Testis (tissue), 3 donors: Measurements from ENCODE around the gene CCDC9B. TPM values are rescaled to one million over a fixed set of nuclear protein-coding genes. Genes with fewer than 3 reads are reported as not detected.
A peak's percentile ranks its signal among the peaks of the same experiment; 100 is the strongest.

Experiments
- DNase-seq: peaks from one replicate; pipeline ENCODE4 v3.0.0-alpha.2; 2019
- H3K27ac ChIP-seq, 2 donors: fragments of 200-600 bp; sonication (generic); one replicate each; pipeline ENCODE4 v1.5.1; 2019
- H3K27me3 ChIP-seq: fragments of 200-600 bp; sonication (generic); one replicate; pipeline ENCODE4 v1.5.1; 2019
- H3K36me3 ChIP-seq: fragments of 200-600 bp; sonication (generic); one replicate; pipeline ENCODE4 v1.5.1; 2017; ENCODE audit warnings: low read depth; ENCODE audit errors: missing control alignments
- H3K4me1 ChIP-seq: fragments of 200-600 bp; sonication (generic); one replicate; pipeline ENCODE4 v1.5.1; 2019
- H3K4me3 ChIP-seq, 2 donors: fragments of 200-600 bp; sonication (generic); one replicate each; pipeline ENCODE4 v1.5.1; 2017 to 2019
- H3K9me3 ChIP-seq: fragments of 200-600 bp; sonication (generic); one replicate; pipeline ENCODE4 v1.5.1; 2017
- POLR2A ChIP-seq: fragments of 450-650 bp; IDR thresholded peaks from one replicate; pipeline ENCODE4 v1.6.1; 2017; ENCODE audit warnings: antibody characterized with exemption, mild to moderate bottlenecking, moderate library complexity
- WGBS, 2 donors: methylation state at CpG; one replicate each; pipeline ENCODE4 v1.1.5; 2018; 5-methylcytosine and 5-hydroxymethylcytosine counted together
- intact Hi-C: fragments of 100-400 bp; cut with DNase I; formaldehyde crosslinking; loops from one replicate; pipeline ENCODE4 v1.15.1; 2023; ENCODE audit warnings: low total_unique reads
- polyA plus RNA-seq: library from polyadenylated mRNA; stranded (reverse); fragments of 350-450 nt; fragmentation: Illumina TruSeq; extraction: RNeasy Lipid Tissue Mini Kit (QIAGEN cat#74804); gene quantifications from one replicate; pipeline ENCODE4 v1.2.3, GENCODE V29; 2014; ENCODE audit warnings: low read depth, low replicate concordance; ENCODE audit not compliant: insufficient read depth
- total RNA-seq, 2 donors: library from RNA; depleted of rRNA; stranded (reverse); fragments of >200 nt; gene quantifications; one replicate each; pipeline ENCODE4 v1.2.3, GENCODE V29; 2016
- TF ChIP-seq, protein P1 (sequence below), 3 experiments: fragments of 450-650 bp in 2 of 3; fragments of 200-600 bp in 1 of 3; sonication (generic) in 1 of 3; IDR thresholded peaks; one replicate each; pipeline ENCODE4 v1.5.1; 2016 to 2019; ENCODE audit warnings: antibody characterized with exemption in 3 of 3, mild to moderate bottlenecking in 2 of 3, moderate library complexity in 1 of 3

CCDC9B gene
- total and polyA plus RNA-seq, 3 donors from 2014 or later = 20.4 to 38.9 (median 36.8) TPM

DNA sequence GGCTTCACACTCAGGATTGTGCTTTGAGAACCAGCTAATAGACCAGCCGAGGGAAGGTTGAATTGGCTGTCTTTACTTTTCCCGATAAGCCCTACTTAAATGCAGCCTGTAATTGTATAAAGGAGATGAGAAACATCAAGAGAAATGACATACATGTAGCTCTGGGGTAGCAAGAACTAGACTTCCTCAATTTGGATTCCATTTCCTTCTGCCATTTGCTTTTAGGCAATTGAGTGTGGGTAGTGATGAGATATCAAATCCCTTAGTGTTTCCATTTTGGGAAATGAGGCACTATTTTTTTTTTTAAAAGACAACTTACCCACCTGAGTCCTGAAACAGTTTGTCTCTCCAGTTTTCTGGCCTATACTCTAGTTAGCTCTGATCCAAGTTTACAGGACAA, 15.0 kb downstream of the CCDC9B start:
- H3K4me1 ChIP-seq = peaks cover 16% of the 10 kb centered on the region
- no peaks in the 10 kb centered on the region for H3K36me3 ChIP-seq
- H3K27ac ChIP-seq = no peak overlapping the region
- intact Hi-C loops = no loop called here
- no peaks in the 10 kb centered on the region for H3K9me3 ChIP-seq
- 74 to 82% methylated on average over 2 of the region's 2 CpGs for WGBS, 2 donors
- TF ChIP-seq, protein P1, sequence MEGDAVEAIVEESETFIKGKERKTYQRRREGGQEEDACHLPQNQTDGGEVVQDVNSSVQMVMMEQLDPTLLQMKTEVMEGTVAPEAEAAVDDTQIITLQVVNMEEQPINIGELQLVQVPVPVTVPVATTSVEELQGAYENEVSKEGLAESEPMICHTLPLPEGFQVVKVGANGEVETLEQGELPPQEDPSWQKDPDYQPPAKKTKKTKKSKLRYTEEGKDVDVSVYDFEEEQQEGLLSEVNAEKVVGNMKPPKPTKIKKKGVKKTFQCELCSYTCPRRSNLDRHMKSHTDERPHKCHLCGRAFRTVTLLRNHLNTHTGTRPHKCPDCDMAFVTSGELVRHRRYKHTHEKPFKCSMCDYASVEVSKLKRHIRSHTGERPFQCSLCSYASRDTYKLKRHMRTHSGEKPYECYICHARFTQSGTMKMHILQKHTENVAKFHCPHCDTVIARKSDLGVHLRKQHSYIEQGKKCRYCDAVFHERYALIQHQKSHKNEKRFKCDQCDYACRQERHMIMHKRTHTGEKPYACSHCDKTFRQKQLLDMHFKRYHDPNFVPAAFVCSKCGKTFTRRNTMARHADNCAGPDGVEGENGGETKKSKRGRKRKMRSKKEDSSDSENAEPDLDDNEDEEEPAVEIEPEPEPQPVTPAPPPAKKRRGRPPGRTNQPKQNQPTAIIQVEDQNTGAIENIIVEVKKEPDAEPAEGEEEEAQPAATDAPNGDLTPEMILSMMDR (IDR thresholded peaks at IDR 0.05) = no peak
- TF ChIP-seq POLR2A = no peak
- no peak for DNase-seq
- H3K27me3 ChIP-seq = no peaks in the 10 kb centered on the region
- no peak overlapping the region for H3K4me3 ChIP-seq

DNA sequence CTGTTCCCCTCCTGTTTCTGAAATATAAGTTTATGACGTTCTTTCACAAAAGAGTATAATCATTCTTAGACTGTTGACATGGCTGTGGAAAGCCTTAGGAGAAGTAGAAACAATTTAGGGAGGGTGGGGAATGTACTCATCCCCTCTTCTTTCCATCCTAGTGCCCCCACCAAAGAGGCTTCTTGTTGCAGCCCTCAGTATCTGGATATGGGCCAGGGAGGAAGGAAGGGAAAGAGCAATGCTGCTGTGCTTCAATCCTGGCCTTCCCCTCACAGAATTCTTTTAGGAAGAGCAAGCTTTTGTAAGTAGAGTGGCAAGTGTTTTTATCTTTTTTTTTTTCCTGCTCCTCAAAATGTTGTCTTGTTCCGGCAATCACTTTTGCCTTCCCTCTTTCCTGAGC, 15.6 kb downstream of the CCDC9B start:
- Histone ChIP-seq H3K4me3 (no peak overlapping the region), H3K4me1 (peaks cover 16% of the 10 kb centered on the region), H3K27ac (no peak overlapping the region), H3K27me3 (no peaks in the 10 kb centered on the region), H3K36me3 (no peaks in the 10 kb centered on the region), H3K9me3 (no peaks in the 10 kb centered on the region)
- no peak for DNase-seq
- 51 to 73% methylated on average over 2 of the region's 2 CpGs for WGBS, 2 donors
- TF ChIP-seq POLR2A = no peak
- TF ChIP-seq, protein P1 (IDR thresholded peaks at IDR 0.05) = no peak
- intact Hi-C loops = no loop called here

DNA sequence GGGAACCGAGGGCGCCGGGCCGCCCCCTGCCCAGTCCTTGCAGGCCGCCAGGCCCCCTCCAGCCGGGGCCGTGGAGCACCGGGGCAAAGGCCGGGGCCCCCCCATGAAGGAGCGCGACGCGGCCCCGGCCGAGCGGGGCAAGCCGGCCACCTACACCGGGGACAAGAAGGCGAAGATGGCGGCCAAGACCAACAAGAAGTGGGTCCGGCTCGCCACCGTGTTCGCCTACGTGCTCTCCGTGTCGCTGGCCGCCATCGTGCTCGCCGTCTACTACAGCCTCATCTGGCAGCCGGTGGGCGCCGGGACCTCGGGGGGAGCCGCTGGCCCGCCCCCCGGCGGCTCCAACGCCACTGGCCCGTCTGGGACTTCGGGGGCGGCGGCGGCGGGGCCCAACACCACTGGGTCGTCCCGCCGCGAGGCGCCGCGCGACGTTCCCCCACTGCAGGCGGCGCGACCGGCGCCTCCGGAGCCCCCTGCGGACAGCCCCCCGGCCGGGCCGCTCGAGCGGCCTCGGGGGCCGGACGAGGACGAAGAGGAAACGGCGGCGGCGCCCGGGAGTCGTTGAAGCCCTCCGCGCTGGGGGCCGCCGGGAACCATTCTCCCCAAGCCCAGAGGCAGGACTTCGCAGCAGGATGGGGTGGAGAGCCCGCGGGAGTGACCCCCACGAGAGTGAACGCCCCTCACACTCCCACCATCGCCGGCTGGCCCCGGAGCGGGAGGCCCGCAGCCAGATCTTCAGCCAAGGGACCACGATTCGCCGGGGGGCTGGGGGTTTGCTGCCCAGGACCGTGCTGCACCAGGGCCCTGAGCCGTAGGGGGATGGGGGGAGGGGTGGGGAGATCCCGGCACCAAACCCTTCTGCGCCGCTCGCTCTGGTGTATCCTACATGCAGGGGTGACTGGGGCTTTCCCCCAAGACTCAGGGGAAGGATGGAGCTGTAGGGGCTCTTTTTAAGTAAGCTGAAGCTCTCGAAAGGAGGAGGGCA, 16.5 kb downstream of the CCDC9B start:
- Histone ChIP-seq H3K36me3 (no peaks in the 10 kb centered on the region), H3K4me1 (peaks cover 12% of the 10 kb centered on the region), H3K27ac (peak overlapping the region in 1 of 2 donors; percentile 87), H3K9me3 (no peaks in the 10 kb centered on the region), H3K4me3 (peak overlapping the region; percentile 70 to 81), H3K27me3 (no peaks in the 10 kb centered on the region)
- 3 to 11% methylated on average over 3 to 66 of the region's 101 CpGs for WGBS, 2 donors
- intact Hi-C loops = no loop called here
- peak; percentile 51 for DNase-seq
- TF ChIP-seq, protein P1 (IDR thresholded peaks at IDR 0.05) = no peak
- no peak for TF ChIP-seq POLR2A

DNA sequence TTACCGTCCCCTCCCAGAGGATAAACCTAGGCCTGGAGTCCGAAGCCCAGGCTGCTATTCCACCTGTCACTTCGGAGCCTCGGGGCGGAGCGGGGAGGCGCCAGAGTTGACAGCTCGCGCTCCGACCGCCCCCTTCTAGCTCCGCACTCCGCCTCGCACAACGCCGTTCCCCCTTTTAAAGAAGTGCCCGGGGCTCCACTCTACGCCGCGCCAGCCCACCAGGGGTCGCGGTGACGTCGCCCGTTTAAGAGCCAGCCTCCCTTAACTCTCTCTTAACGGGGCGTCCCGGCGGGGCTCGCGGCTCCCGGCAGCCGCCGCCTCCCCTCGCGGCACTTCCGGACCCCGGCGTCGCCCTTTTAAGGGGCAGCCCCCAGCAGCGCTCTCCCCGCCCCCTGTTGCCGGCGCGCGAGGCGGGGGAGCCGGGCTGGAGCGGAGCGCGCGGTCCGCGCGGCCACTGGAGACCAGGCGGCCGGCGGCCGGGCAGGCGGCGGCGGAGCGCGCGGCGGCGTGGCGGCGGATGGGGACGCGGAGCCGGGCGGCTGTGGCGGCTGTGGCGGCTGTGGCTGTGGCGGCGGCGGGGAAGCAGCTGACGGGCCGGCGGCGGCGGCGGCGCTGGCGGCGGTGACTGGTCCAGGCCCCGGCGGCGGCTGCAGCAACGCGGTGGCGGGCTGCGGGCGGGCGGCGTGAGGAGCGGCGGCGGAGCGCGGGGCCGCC, 17.3 kb downstream of the CCDC9B start, which contains the start of gene INAFM2:
INAFM2 (plus strand) TSS at position 454 of the 714 bp plus-strand sequence. CDS start 364 bp downstream, outside the sequence.
- DNase-seq = peak; percentile 93
- peaks cover 12% of the 10 kb centered on the region for H3K4me1 ChIP-seq
- TF ChIP-seq, protein P1 (IDR thresholded peaks at IDR 0.05) = peak; percentile 49 to 90 (median 77)
- no peak for TF ChIP-seq POLR2A
- 0% methylated on average over 68 of the region's 103 CpGs; no CpG with 5 or more reads in 1 of the 2 donors for WGBS, 2 donors
- intact Hi-C loops = no loop called here
- H3K36me3 ChIP-seq = no peaks in the 10 kb centered on the region
- no peaks in the 10 kb centered on the region for H3K27me3 ChIP-seq
- H3K4me3 ChIP-seq = peak within 1 kb of the TSS; percentile 70 to 81
- H3K27ac ChIP-seq = peak within 1 kb of the TSS in 1 of 2 donors; percentile 87
- H3K9me3 ChIP-seq = no peaks in the 10 kb centered on the region
